HCT116 (cell line): Measurements from ENCODE around the gene SERPINB11. TPM values are rescaled to one million over a fixed set of nuclear protein-coding genes. Genes with fewer than 3 reads are reported as not detected.

ENCODE experiments used
- ATAC-seq: fragments of 200-7000 bp; cut with Tn5 transposase; 2 replicates; pipeline ENCODE4 v1.9.1; 2020; ENCODE audit warnings: mild to moderate bottlenecking, moderate library complexity
- BruUV-seq: library from RNA; stranded (reverse); fragments of 400-500 nt; replicated peaks from 2 replicates; lab custom pipeline; 2021; lab: Mats Ljungman, UMichigan
- CTCF ChIA-PET: fragments of 300-600 bp; sonication (Branson Sonifier 250); formaldehyde crosslinking; loops from one replicate; lab custom pipeline; 2021; ENCODE audit warnings: antibody characterized with exemption; lab: Charles Lee
- POLR2A ChIA-PET: fragments of 300-600, 350-600 bp; sonication (Branson Sonifier 250); formaldehyde crosslinking; loops from one replicate; lab custom pipeline; 2021; ENCODE audit warnings: antibody characterized with exemption; lab: Charles Lee
- RAD21 ChIA-PET, 2 experiments: fragments of 300-600 bp; sonication (Branson Sonifier 250); formaldehyde crosslinking; loops; one replicate each; lab custom pipeline; 2023; ENCODE audit warnings: low total read pairs in 2 of 2; ENCODE audit not compliant: uncharacterized antibody in 2 of 2, unreplicated experiment in 2 of 2, low non-redundant PET in 1 of 2; lab: Charles Lee
- DNase-seq: peaks from one replicate; pipeline ENCODE4 v3.0.0-alpha.2; 2010; ENCODE audit warnings: low read depth, low spot score
- H2AFZ ChIP-seq: fragments of 200-600 bp; shearing (Covaris generic), sonication (generic); 2 replicates; pipeline ENCODE4 v1.6.1; 2017; ENCODE audit warnings: low read depth, mixed run types, mixed read lengths, antibody characterized with exemption, low read length; ENCODE audit not compliant: poor library complexity, severe bottlenecking
- H3K27ac ChIP-seq: 2 replicates; pipeline ENCODE4 v1.5.1; 2012; ENCODE audit warnings: low read depth, low read length
- H3K27me3 ChIP-seq: fragments of 200-600 bp; sonication (generic); 2 replicates; pipeline ENCODE4 v1.6.1; 2016; ENCODE audit warnings: mixed run types, low read length, mixed read lengths; ENCODE audit not compliant: insufficient read depth
- H3K36me3 ChIP-seq, 2 experiments: fragments of 200-500 bp in 1 of 2; fragments of 200-600 bp in 1 of 2; sonication (Bioruptor generic) in 1 of 2; sonication (generic) in 1 of 2; 2 replicates each; pipeline versions ENCODE4 v1.5.1 to v1.6.1; 2014 to 2016; ENCODE audit warnings: low read length in 2 of 2, inconsistent platforms in 1 of 2, mixed read lengths in 1 of 2, mixed run types in 1 of 2; ENCODE audit not compliant: insufficient read depth in 2 of 2, control insufficient read depth in 1 of 2
- H3K4me1 ChIP-seq, 2 experiments: fragments of 200-600 bp in 1 of 2; sonication (generic) in 1 of 2; 2 replicates each; pipeline versions ENCODE4 v1.5.1 to v1.6.1; 2012 to 2017; ENCODE audit warnings: low read length in 2 of 2, inconsistent platforms in 1 of 2, mild to moderate bottlenecking in 1 of 2, mixed read lengths in 1 of 2, mixed run types in 1 of 2, moderate library complexity in 1 of 2; ENCODE audit not compliant: insufficient read depth in 2 of 2, control insufficient read depth in 1 of 2
- H3K4me2 ChIP-seq: fragments of 200-600 bp; sonication (generic); 2 replicates; pipeline ENCODE4 v1.6.1; 2017; ENCODE audit warnings: mixed run types, low read length, mixed read lengths
- H3K4me3 ChIP-seq, 2 experiments: fragments of 200-600 bp in 1 of 2; sonication (generic) in 1 of 2; replicated peaks in 1 of 2; 2 replicates each; pipeline ENCODE4 v1.5.1; 2011 to 2016; ENCODE audit warnings: low read length in 2 of 2, control low read depth in 1 of 2, low read depth in 1 of 2, mild to moderate bottlenecking in 1 of 2, mixed read lengths in 1 of 2, mixed run types in 1 of 2
- H3K79me2 ChIP-seq: fragments of 200-600 bp; sonication (generic); 2 replicates; pipeline ENCODE4 v1.6.1; 2017; ENCODE audit warnings: mild to moderate bottlenecking, mixed run types, low read length, moderate library complexity, mixed read lengths; ENCODE audit not compliant: insufficient read depth
- H3K9ac ChIP-seq: fragments of 200-600 bp; sonication (generic); 2 replicates; pipeline ENCODE4 v1.6.1; 2016; ENCODE audit warnings: low read length, mixed read lengths
- H3K9me2 ChIP-seq: fragments of 200-600 bp; sonication (generic), shearing (Covaris generic); 2 replicates; pipeline ENCODE4 v1.6.1; 2017; ENCODE audit warnings: mixed run types, mild to moderate bottlenecking, moderate library complexity; ENCODE audit not compliant: insufficient read depth
- H3K9me3 ChIP-seq, 2 experiments: fragments of 200-500 bp in 1 of 2; fragments of 200-600 bp in 1 of 2; sonication (Bioruptor generic) in 1 of 2; sonication (generic) in 1 of 2; 2 replicates each; pipeline ENCODE4 v1.6.1; 2014 to 2017; ENCODE audit warnings: low read length in 2 of 2, mixed read lengths in 2 of 2, inconsistent platforms in 1 of 2, low read depth in 1 of 2, mild to moderate bottlenecking in 1 of 2, mixed run types in 1 of 2, moderate library complexity in 1 of 2; ENCODE audit not compliant: control insufficient read depth in 1 of 2, insufficient read depth in 1 of 2
- H4K20me1 ChIP-seq: fragments of 200-600 bp; sonication (generic), shearing (Covaris generic); 2 replicates; pipeline ENCODE4 v1.6.1; 2017; ENCODE audit warnings: mixed run types, mild to moderate bottlenecking, moderate library complexity; ENCODE audit not compliant: insufficient read depth
- CBX3 ChIP-seq: IDR thresholded peaks from 2 replicates; pipeline ENCODE4 v1.6.1; 2012; ENCODE audit warnings: low read depth
- ELF1 ChIP-seq: IDR thresholded peaks from 2 replicates; pipeline ENCODE4 v1.6.1; 2012; ENCODE audit warnings: low read depth, borderline replicate concordance
- EZH2phosphoT487 ChIP-seq: fragments of 200-600 bp; IDR thresholded peaks from 2 replicates; pipeline ENCODE4 v1.6.1; 2018; ENCODE audit warnings: antibody characterized with exemption, borderline replicate concordance
- MAX ChIP-seq: IDR thresholded peaks from 2 replicates; pipeline ENCODE4 v1.6.1; 2012
- POLR2A ChIP-seq: IDR thresholded peaks from 2 replicates; pipeline ENCODE4 v1.7.0; 2011; ENCODE audit warnings: borderline replicate concordance; ENCODE audit not compliant: insufficient read depth, insufficient read length; ENCODE audit errors: extremely low read depth
- POLR2AphosphoS5 ChIP-seq: IDR thresholded peaks from 2 replicates; pipeline ENCODE4 v1.6.1; 2011; ENCODE audit warnings: mild to moderate bottlenecking, low read depth, low read length, moderate library complexity
- REST ChIP-seq: IDR thresholded peaks from 2 replicates; pipeline ENCODE4 v1.6.1; 2012; ENCODE audit warnings: low read depth
- SIN3A ChIP-seq: IDR thresholded peaks from 2 replicates; pipeline ENCODE4 v1.6.1; 2012; ENCODE audit warnings: low read depth
- SP1 ChIP-seq: IDR thresholded peaks from 2 replicates; pipeline ENCODE4 v1.6.1; 2012; ENCODE audit warnings: low read depth
- SRF ChIP-seq: IDR thresholded peaks from 2 replicates; pipeline ENCODE4 v1.6.1; 2012; ENCODE audit warnings: low read depth
- ZBTB33 ChIP-seq: IDR thresholded peaks from 2 replicates; pipeline ENCODE4 v1.6.1; 2011; ENCODE audit warnings: mild to moderate bottlenecking, low read length, moderate library complexity; ENCODE audit not compliant: insufficient replicate concordance; ENCODE audit errors: extremely low read depth
- intact Hi-C: fragments of 100-400 bp; cut with micrococcal nuclease; formaldehyde crosslinking; loops from 2 replicates; pipeline ENCODE4 v1.10.0; 2022
- total RNA-seq: library from RNA; stranded (reverse); gene quantifications from one replicate; pipeline ENCODE4 v1.2.1, GENCODE V29; 2021; ENCODE audit not compliant: unreplicated experiment

Gene SERPINB11
- total RNA-seq, 1 experiment from 2014 or later, result not detected

GRCh38 chr18:63757541-63757940, 54.8 kb downstream of the SERPINB11 start:
- intact Hi-C loops, result no loop called here
- CTCF ChIA-PET, result no interaction called here
- H3K9me3 ChIP-seq, result peaks cover 0 to 6% of the 10 kb centered on the region in 2 experiments; a peak in 1 of 4 replicates
- no peak overlapping the region for H3K4me2 ChIP-seq
- H3K27me3 ChIP-seq, result no peaks in the 10 kb centered on the region
- no peak overlapping the region for H3K9ac ChIP-seq
- POLR2A ChIA-PET, result no interaction called here
- no peaks in the 10 kb centered on the region for H3K36me3 ChIP-seq
- H4K20me1 ChIP-seq, result no peaks in the 10 kb centered on the region
- H3K79me2 ChIP-seq, result no peaks in the 10 kb centered on the region
- H3K4me1 ChIP-seq, result no peaks in the 10 kb centered on the region
- DNase-seq, result no peak
- no TSS peak for BruUV-seq
- no peak overlapping the region for H3K4me3 ChIP-seq
- no peaks in the 10 kb centered on the region for H3K9me2 ChIP-seq
- no peak overlapping the region for H3K27ac ChIP-seq
- TF ChIP-seq SP1 (no peak), ELF1 (no peak), SRF (no peak), MAX (no peak), CBX3 (no peak), EZH2phosphoT487 (no peak)
- TF ChIP-seq, all 23 proteins: peak for 0
- RAD21 ChIA-PET, result no interaction called here
- no peak for ATAC-seq
- no peak overlapping the region for H2AFZ ChIP-seq

GRCh38 chr18:63758615-63759240, 56.0 kb downstream of the SERPINB11 start:
- H3K27me3 ChIP-seq, result no peaks in the 10 kb centered on the region
- no peaks in the 10 kb centered on the region for H3K79me2 ChIP-seq
- H3K27ac ChIP-seq, result no peak overlapping the region
- RAD21 ChIA-PET, result no interaction called here
- ATAC-seq, result no peak
- no peak overlapping the region for H3K4me3 ChIP-seq
- no peaks in the 10 kb centered on the region for H3K4me1 ChIP-seq
- H3K36me3 ChIP-seq, result no peaks in the 10 kb centered on the region
- TF ChIP-seq SIN3A (no peak), MAX (no peak), REST (no peak), POLR2AphosphoS5 (no peak), POLR2A (no peak), ZBTB33 (no peak)
- intact Hi-C loops, result no loop called here
- no peak for DNase-seq
- no TSS peak for BruUV-seq
- no peak overlapping the region for H2AFZ ChIP-seq
- peaks cover 0 to 6% of the 10 kb centered on the region in 2 experiments; a peak in 1 of 4 replicates for H3K9me3 ChIP-seq
- POLR2A ChIA-PET, result no interaction called here
- H3K9me2 ChIP-seq, result no peaks in the 10 kb centered on the region
- H4K20me1 ChIP-seq, result no peaks in the 10 kb centered on the region
- H3K9ac ChIP-seq, result no peak overlapping the region
- no peak overlapping the region for H3K4me2 ChIP-seq
- CTCF ChIA-PET, result no interaction called here
